PC-3 (cell line): ENCODE data around the gene YTHDF1. TPM values are rescaled to one million over a fixed set of nuclear protein-coding genes. Genes with fewer than 3 reads are reported as not detected.

ENCODE experiments used
- ATAC-seq: fragments of 200-7000 bp; cut with Tn5 transposase; 2 replicates; pipeline ENCODE4 v1.9.1; 2020; ENCODE audit warnings: mild to moderate bottlenecking, moderate library complexity
- BruUV-seq: library from RNA; stranded (reverse); fragments of 400-500 nt; replicated peaks from 2 replicates; lab custom pipeline; 2021; lab: Mats Ljungman, UMichigan
- CTCF ChIA-PET: fragments of 300-600 bp; sonication (Branson Sonifier 250); formaldehyde crosslinking; loops from one replicate; lab custom pipeline; 2022; ENCODE audit warnings: antibody characterized with exemption; lab: Charles Lee
- POLR2A ChIA-PET: fragments of 300-600 bp; sonication (Branson Sonifier 250); formaldehyde crosslinking; loops from one replicate; lab custom pipeline; 2022; ENCODE audit warnings: antibody characterized with exemption; ENCODE audit not compliant: unreplicated experiment; lab: Charles Lee
- DNase-seq: peaks from one replicate; pipeline ENCODE4 v3.0.0-alpha.2; 2015
- H2AFZ ChIP-seq: fragments of 300-600 bp; sonication (generic); 2 replicates; pipeline ENCODE4 v1.6.0; 2016; ENCODE audit warnings: antibody characterized with exemption, low read length
- H3F3A ChIP-seq: fragments of 300-600 bp; sonication (generic); one replicate; pipeline ENCODE4 v1.6.0; 2017; ENCODE audit warnings: antibody characterized with exemption, low read length, control low read depth, mild to moderate bottlenecking; ENCODE audit not compliant: unreplicated experiment
- H3K27ac ChIP-seq: fragments of 300-600 bp; sonication (generic); 2 replicates; pipeline ENCODE4 v1.5.1; 2016; ENCODE audit warnings: mild to moderate bottlenecking, low read length
- H3K27me3 ChIP-seq: fragments of 300-600 bp; sonication (generic); 2 replicates; pipeline ENCODE4 v1.6.1; 2016; ENCODE audit warnings: low read length, mixed read lengths
- H3K36me3 ChIP-seq: fragments of 300-600 bp; sonication (generic); 2 replicates; pipeline ENCODE4 v1.6.1; 2016; ENCODE audit warnings: low read depth, mixed run types, low read length, mixed read lengths
- H3K4me1 ChIP-seq: fragments of 300-600 bp; sonication (generic); 2 replicates; pipeline ENCODE4 v1.5.1; 2016; ENCODE audit warnings: low read length; ENCODE audit not compliant: insufficient read depth
- H3K4me2 ChIP-seq: fragments of 300-600 bp; sonication (generic); 2 replicates; pipeline ENCODE4 v1.6.0; 2016; ENCODE audit warnings: low read length
- H3K4me3 ChIP-seq: fragments of 300-600 bp; sonication (generic); 2 replicates; pipeline ENCODE4 v1.5.1; 2016; ENCODE audit warnings: mild to moderate bottlenecking, low read length, mixed read lengths
- H3K79me2 ChIP-seq: fragments of 300-600 bp; sonication (generic); 2 replicates; pipeline ENCODE4 v1.6.1; 2017; ENCODE audit warnings: low read length, mixed read lengths
- H3K9ac ChIP-seq: fragments of 300-600 bp; sonication (generic); 2 replicates; pipeline ENCODE4 v1.6.0; 2016; ENCODE audit warnings: mild to moderate bottlenecking, low read length
- H3K9me2 ChIP-seq: fragments of 300-600 bp; sonication (generic); replicated peaks from 2 replicates; pipeline ENCODE4 v1.6.1; 2016; ENCODE audit warnings: mixed run types, low read length, mixed read lengths
- H3K9me3 ChIP-seq: fragments of 300-600 bp; sonication (generic); 2 replicates; pipeline ENCODE4 v1.6.1; 2016; ENCODE audit warnings: low read length, mixed read lengths
- H4K20me1 ChIP-seq: fragments of 300-600 bp; sonication (generic); 2 replicates; pipeline ENCODE4 v1.6.1; 2016; ENCODE audit warnings: low read length, mixed read lengths
- EZH2 ChIP-seq: fragments of 300-600 bp; sonication (generic); IDR thresholded peaks from one replicate; pipeline ENCODE4 v1.6.1; 2017; ENCODE audit warnings: antibody characterized with exemption, mild to moderate bottlenecking, low read length; ENCODE audit not compliant: unreplicated experiment
- EZH2phosphoT487 ChIP-seq: fragments of 300-600 bp; sonication (generic); IDR thresholded peaks from 2 replicates; pipeline ENCODE4 v1.6.1; 2018; ENCODE audit warnings: mild to moderate bottlenecking, antibody characterized with exemption, low read length, borderline replicate concordance
- intact Hi-C: fragments of 100-400 bp; cut with micrococcal nuclease; formaldehyde crosslinking; loops from 2 replicates; pipeline ENCODE4 v1.9.0; 2023
- total RNA-seq: library from RNA; depleted of rRNA; stranded (reverse); fragments of >200 nt; gene quantifications from 2 replicates; pipeline ENCODE4 v1.2.3, GENCODE V29; 2014
- TF ChIP-seq, protein P1 (sequence below): fragments of 300-600 bp; sonication (generic); conservative IDR thresholded peaks from 2 replicates; pipeline ENCODE4 v1.5.1; 2017; ENCODE audit warnings: antibody characterized with exemption, low read depth, mild to moderate bottlenecking, low read length

Gene YTHDF1
- total RNA-seq, 1 experiment from 2014 or later = 30.0 TPM

DNA sequence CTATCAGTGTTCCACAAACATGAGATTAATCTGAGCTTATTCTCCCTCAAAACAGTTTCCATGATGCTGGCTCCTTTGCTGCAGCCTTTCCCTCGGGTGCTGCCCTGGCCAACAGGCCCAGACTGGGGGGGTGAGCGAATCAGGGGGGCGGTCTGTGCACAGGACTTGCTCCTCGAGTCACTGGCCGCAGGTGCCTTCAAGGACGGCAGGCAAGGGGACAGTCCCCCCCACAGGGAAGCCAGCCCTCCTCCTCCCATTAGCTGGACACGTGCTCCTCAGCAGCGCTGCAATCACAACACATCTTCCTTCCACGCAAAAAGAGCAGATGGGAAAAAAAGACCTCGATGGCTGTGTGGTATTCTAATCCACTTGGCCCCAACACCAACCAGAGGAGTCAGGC lies 10.0 kb downstream of the YTHDF1 start:
- no peaks in the 10 kb centered on the region for H3K9me3 ChIP-seq

DNA sequence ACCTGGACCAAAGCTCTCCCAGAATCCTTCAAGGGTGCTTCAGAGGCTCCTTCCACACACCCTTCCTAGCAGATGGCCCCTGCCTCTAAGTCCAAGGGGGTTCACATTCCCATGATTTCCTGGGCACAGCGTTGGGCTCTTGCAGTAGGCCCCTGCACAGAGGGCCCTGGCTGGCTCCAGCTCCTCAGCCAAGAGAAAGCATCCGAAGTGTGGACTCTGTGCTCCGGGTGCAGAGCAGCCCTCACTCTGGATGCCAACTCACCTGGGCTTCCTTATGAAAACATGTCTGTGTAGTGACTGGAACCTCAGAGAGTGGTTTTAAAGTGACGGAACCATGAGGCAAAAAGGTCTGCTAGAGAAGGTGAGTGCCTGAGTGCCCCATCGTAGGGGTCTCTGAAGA lies 11.6 kb downstream of the YTHDF1 start:
- ATAC-seq = no peak
- Histone ChIP-seq H3K27ac (no peak overlapping the region), H3K9me3 (no peaks in the 10 kb centered on the region), H3K79me2 (peaks cover 100% of the 10 kb centered on the region), H3K4me2 (no peak overlapping the region), H3K4me3 (no peak overlapping the region), H3K36me3 (peaks cover 64% of the 10 kb centered on the region), H2AFZ (no peak overlapping the region), H3K9me2 (no peaks in the 10 kb centered on the region), H3F3A (no peaks in the 10 kb centered on the region), H4K20me1 (peaks cover 78% of the 10 kb centered on the region), H3K27me3 (no peaks in the 10 kb centered on the region), H3K9ac (no peak overlapping the region), H3K4me1 (peaks cover 10% of the 10 kb centered on the region; the same call in 1 of the 2 replicates)
- CTCF ChIA-PET = no interaction called here
- TF ChIP-seq EZH2phosphoT487 = no peak
- TF ChIP-seq, protein P1, sequence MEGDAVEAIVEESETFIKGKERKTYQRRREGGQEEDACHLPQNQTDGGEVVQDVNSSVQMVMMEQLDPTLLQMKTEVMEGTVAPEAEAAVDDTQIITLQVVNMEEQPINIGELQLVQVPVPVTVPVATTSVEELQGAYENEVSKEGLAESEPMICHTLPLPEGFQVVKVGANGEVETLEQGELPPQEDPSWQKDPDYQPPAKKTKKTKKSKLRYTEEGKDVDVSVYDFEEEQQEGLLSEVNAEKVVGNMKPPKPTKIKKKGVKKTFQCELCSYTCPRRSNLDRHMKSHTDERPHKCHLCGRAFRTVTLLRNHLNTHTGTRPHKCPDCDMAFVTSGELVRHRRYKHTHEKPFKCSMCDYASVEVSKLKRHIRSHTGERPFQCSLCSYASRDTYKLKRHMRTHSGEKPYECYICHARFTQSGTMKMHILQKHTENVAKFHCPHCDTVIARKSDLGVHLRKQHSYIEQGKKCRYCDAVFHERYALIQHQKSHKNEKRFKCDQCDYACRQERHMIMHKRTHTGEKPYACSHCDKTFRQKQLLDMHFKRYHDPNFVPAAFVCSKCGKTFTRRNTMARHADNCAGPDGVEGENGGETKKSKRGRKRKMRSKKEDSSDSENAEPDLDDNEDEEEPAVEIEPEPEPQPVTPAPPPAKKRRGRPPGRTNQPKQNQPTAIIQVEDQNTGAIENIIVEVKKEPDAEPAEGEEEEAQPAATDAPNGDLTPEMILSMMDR = no peak
- no peak for TF ChIP-seq EZH2
- intact Hi-C loops = no loop called here
- POLR2A ChIA-PET = no interaction called here
- no peak for DNase-seq
- BruUV-seq = no TSS peak

More for the DNA sequence above, 10.0 kb downstream of the YTHDF1 start:
- ATAC-seq (no peak), DNase-seq (no peak)
- POLR2A ChIA-PET = no interaction called here
- H3K9ac ChIP-seq = no peak overlapping the region
- H3K4me1 ChIP-seq = peaks cover 10% of the 10 kb centered on the region; the same call in 1 of the 2 replicates
- BruUV-seq = no TSS peak
- no peak overlapping the region for H2AFZ ChIP-seq
- peaks cover 71% of the 10 kb centered on the region for H3K36me3 ChIP-seq
- no peaks in the 10 kb centered on the region for H3K27me3 ChIP-seq
- CTCF ChIA-PET = no interaction called here
- no peaks in the 10 kb centered on the region for H3K9me2 ChIP-seq
- H3F3A ChIP-seq = no peaks in the 10 kb centered on the region
- TF ChIP-seq EZH2 (no peak), EZH2phosphoT487 (no peak)
- TF ChIP-seq, protein P1 = no peak
- no peak overlapping the region for H3K27ac ChIP-seq
- H3K79me2 ChIP-seq = peaks cover 100% of the 10 kb centered on the region
- H3K4me2 ChIP-seq = no peak overlapping the region
- intact Hi-C loops = no loop called here
- peaks cover 74% of the 10 kb centered on the region for H4K20me1 ChIP-seq
- no peak overlapping the region for H3K4me3 ChIP-seq

DNA sequence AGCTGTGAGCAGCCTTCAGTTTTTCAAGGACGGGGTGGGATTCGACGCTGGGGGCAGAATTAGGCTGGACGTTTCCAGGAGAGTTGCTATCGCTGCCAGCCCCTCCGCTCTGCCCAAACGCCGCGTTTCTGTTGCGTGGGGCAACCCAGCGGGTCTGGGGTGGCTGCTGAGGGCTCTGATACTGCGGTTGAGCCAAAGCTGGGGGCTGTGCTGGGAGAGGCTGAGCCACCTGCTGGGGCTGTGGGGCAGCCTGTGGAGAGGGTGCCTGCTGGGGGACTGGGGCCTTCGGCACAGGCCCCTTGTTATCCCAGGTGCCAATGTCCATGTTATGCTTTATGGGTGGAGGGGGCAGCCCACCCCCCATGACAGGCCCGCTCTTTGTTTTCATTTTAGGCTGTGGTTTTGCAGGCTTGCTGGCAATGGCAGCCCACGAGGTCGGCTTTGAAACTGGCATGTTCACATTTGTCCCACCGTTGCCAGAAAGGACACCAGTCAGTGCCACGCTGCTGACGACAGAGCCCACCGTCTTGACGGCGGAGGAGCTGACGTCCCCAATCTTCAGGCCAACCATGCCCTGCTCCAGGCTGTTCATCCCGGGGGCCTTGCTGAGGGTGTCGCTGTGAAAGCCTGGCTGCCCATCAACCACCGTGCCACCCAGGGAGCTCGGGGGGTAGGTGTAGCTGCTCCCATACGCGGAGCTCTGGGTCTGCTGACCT lies 13.0 kb downstream of the YTHDF1 start:
- H3K9me3 ChIP-seq = no peaks in the 10 kb centered on the region
- H3K36me3 ChIP-seq = peaks cover 54% of the 10 kb centered on the region
- H3K4me1 ChIP-seq = peaks cover 17% of the 10 kb centered on the region
- no peak for TF ChIP-seq EZH2phosphoT487
- TF ChIP-seq EZH2 = no peak
- TF ChIP-seq, protein P1 = no peak
- peaks cover 81% of the 10 kb centered on the region for H4K20me1 ChIP-seq
- TSS peak; percentile 16 for BruUV-seq
- no peak overlapping the region for H2AFZ ChIP-seq
- ChIA-PET CTCF (no interaction called here), POLR2A (no interaction called here)
- no peaks in the 10 kb centered on the region for H3K9me2 ChIP-seq
- H3K27me3 ChIP-seq = no peaks in the 10 kb centered on the region
- no peaks in the 10 kb centered on the region for H3F3A ChIP-seq
- H3K4me2 ChIP-seq = no peak overlapping the region
- ATAC-seq (no peak), DNase-seq (no peak)
- H3K79me2 ChIP-seq = peaks cover 100% of the 10 kb centered on the region
- H3K4me3 ChIP-seq = no peak overlapping the region
- intact Hi-C loops = no loop called here
- no peak overlapping the region for H3K27ac ChIP-seq
- no peak overlapping the region for H3K9ac ChIP-seq
